Measurements from ENCODE around the gene FFAR1. TPM values are rescaled to one million over a fixed set of nuclear protein-coding genes. Genes with fewer than 3 reads are reported as not detected.

FFAR1 gene
- total and polyA plus RNA-seq, 2 donors (not counting 3 experiments of a cell fraction or from before 2014, with no cell fraction given) = not detected

GRCh38 chr19:35369522-35369921 lies 21.8 kb downstream of the FFAR1 start:
- H2AFZ ChIP-seq (ENCODE audit: low read depth, low read length) = no peak overlapping the region
- no peak overlapping the region for H3K4me3 ChIP-seq (replicated peaks in 1 of 3; ENCODE audit: insufficient read depth in 1 of 3, low read depth in 1 of 3, low read length in 3 of 3)
- H4K20me1 ChIP-seq (replicated peaks; ENCODE audit: control insufficient read depth, extremely low read depth, insufficient read depth, low read length) = no peaks in the 10 kb centered on the region
- no peaks in the 10 kb centered on the region for H3K36me3 ChIP-seq (ENCODE audit: control insufficient read depth in 2 of 2, extremely low read depth in 1 of 2, insufficient read depth in 2 of 2, low read length in 2 of 2)
- H3K4me1 ChIP-seq (ENCODE audit: control insufficient read depth, extremely low read depth, insufficient read depth, low read length) = no peaks in the 10 kb centered on the region
- H3K79me2 ChIP-seq (ENCODE audit: control insufficient read depth, insufficient read depth, low read length) = no peaks in the 10 kb centered on the region
- H3K27ac ChIP-seq (ENCODE audit: insufficient read depth, low read depth, low read length) = no peak overlapping the region
- CTCF ChIA-PET = no interaction called here
- no peaks in the 10 kb centered on the region for H3K9me3 ChIP-seq (replicated peaks; ENCODE audit: control insufficient read depth, insufficient read depth, low read length)
- no TSS peak for BruUV-seq (replicated peaks)
- TF ChIP-seq JUN (IDR thresholded peaks at IDR 0.05; ENCODE audit: borderline replicate concordance, insufficient read depth, insufficient read length, low read depth) = no peak
- TF ChIP-seq GATA2 (IDR thresholded peaks at IDR 0.05; ENCODE audit: insufficient read depth, insufficient read length, low read depth, low read length) = no peak
- no peak for TF ChIP-seq MYC (IDR thresholded peaks at IDR 0.05; ENCODE audit: low read depth, low read length)
- TF ChIP-seq POLR2AphosphoS5 (IDR thresholded peaks at IDR 0.05; ENCODE audit: insufficient read depth, low read depth, low read length) = no peak
- no peak for TF ChIP-seq POLR2A (IDR thresholded peaks at IDR 0.05; ENCODE audit: low read depth, low read length)
- TF ChIP-seq EZH2 (IDR thresholded peaks at IDR 0.05; ENCODE audit: borderline replicate concordance, low read depth, low read length, severe bottlenecking) = no peak
- TF ChIP-seq MAX (IDR thresholded peaks at IDR 0.05; ENCODE audit: insufficient read depth, insufficient read length) = no peak
- no peak for TF ChIP-seq CTCF (IDR thresholded peaks at IDR 0.05; ENCODE audit: extremely low read depth in 1 of 2, insufficient read depth in 1 of 2, low read depth in 1 of 2, low read length in 2 of 2)
- TF ChIP-seq FOS (IDR thresholded peaks at IDR 0.05; ENCODE audit: borderline replicate concordance, insufficient read depth, low read length) = no peak
- intact Hi-C loops (cut with micrococcal nuclease) = no loop called here
- peaks cover 2 to 3% of the 10 kb centered on the region in 2 experiments for H3K27me3 ChIP-seq (ENCODE audit: control insufficient read depth in 2 of 2, insufficient read depth in 2 of 2, low read length in 2 of 2)
- DNase-seq (ENCODE audit: low read depth, low spot score) (no peak), FAIRE-seq (no peak)
- POLR2A ChIA-PET = no interaction called here
- H3K9ac ChIP-seq (replicated peaks; ENCODE audit: extremely low read depth, insufficient read depth, low read length) = no peak overlapping the region
- H3K4me2 ChIP-seq (ENCODE audit: insufficient read depth, low read length) = no peak overlapping the region
- dilution Hi-C loops (cut with MboI; ENCODE audit: extremely low pct_ligation_motif_present, low sequenced_read_pairs) = no loop called here
- no peaks in the 10 kb centered on the region for H3K9me1 ChIP-seq (replicated peaks; ENCODE audit: control insufficient read depth, extremely low read depth, insufficient read depth, low read length)
